HG03108 (cell line): ENCODE measurements around the gene HHIP.

Experiments
- ATAC-seq: cut with Tn5 transposase; IDR thresholded peaks from one replicate; pipeline ENCODE4 v1.9.1; 2021; ENCODE audit warnings: moderate library complexity; ENCODE audit not compliant: unreplicated experiment

Gene HHIP

GRCh38 chr4:144705601-144706590 is 59.9 kb downstream of the HHIP start:
- no peak for ATAC-seq

- no peak for ATAC-seq
These were observed 63.2 kb downstream of the HHIP start for GRCh38 chr4:144709159-144709558.

- ATAC-seq, result no peak
These were observed 64.0 kb downstream of the HHIP start for GRCh38 chr4:144709793-144710525.

- ATAC-seq, result no peak
These were observed 64.6 kb downstream of the HHIP start for GRCh38 chr4:144710526-144710912.

GRCh38 chr4:144711700-144712456 is 65.9 kb downstream of the HHIP start:
- no peak for ATAC-seq

GRCh38 chr4:144712775-144713174 is 66.8 kb downstream of the HHIP start:
- no peak for ATAC-seq

- ATAC-seq, result no peak
These were observed 68.2 kb downstream of the HHIP start for GRCh38 chr4:144714166-144714565.

- no peak for ATAC-seq
These were observed 69.3 kb downstream of the HHIP start for GRCh38 chr4:144715230-144715629.

GRCh38 chr4:144716778-144717177 is 70.8 kb downstream of the HHIP start:
- no peak for ATAC-seq

- no peak for ATAC-seq
These were observed 73.1 kb downstream of the HHIP start for GRCh38 chr4:144718958-144719512.

GRCh38 chr4:144720491-144720890 is 74.5 kb downstream of the HHIP start:
- ATAC-seq, result no peak

GRCh38 chr4:144721994-144722393 is 76.0 kb downstream of the HHIP start:
- ATAC-seq, result no peak

GRCh38 chr4:144723471-144723870 is 77.5 kb downstream of the HHIP start:
- ATAC-seq, result no peak

GRCh38 chr4:144729175-144729574 is 83.2 kb downstream of the HHIP start:
- no peak for ATAC-seq

GRCh38 chr4:144732584-144733428 is 86.8 kb downstream of the HHIP start:
- no peak for ATAC-seq

GRCh38 chr4:144733566-144733965 is 87.6 kb downstream of the HHIP start:
- no peak for ATAC-seq

- ATAC-seq, result no peak
These were observed 88.6 kb downstream of the HHIP start for GRCh38 chr4:144734522-144734921.

- ATAC-seq, result no peak
These were observed 92.7 kb downstream of the HHIP start for GRCh38 chr4:144738649-144739048.

- ATAC-seq, result no peak
These were observed 93.6 kb downstream of the HHIP start for GRCh38 chr4:144739511-144740033.

- ATAC-seq, result no peak
These were observed 94.4 kb downstream of the HHIP start for GRCh38 chr4:144740316-144740715.
